ENCODE results near the gene TBC1D22A.

DNA sequence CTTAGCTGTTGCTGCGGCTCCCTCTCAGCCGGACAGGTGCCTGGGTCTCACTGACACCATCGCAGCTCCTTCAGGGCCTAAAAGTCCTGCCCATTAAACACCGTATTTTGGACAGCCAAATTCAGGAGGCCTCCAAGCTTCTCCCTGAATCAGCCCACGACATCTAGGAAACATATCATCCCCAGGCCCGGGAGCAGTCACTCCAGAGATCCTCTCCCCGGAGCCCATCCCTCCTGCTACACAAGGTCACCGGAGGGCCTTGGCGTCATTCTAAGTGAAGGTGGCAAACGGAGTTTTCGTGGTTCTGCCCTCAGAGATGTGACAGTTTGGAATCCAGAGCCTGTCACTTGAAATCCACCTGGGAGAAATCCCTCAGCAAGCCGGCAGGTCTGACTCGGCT lies 232.5 kb downstream of the TBC1D22A start:
- TF ChIP-seq, protein P1, sequence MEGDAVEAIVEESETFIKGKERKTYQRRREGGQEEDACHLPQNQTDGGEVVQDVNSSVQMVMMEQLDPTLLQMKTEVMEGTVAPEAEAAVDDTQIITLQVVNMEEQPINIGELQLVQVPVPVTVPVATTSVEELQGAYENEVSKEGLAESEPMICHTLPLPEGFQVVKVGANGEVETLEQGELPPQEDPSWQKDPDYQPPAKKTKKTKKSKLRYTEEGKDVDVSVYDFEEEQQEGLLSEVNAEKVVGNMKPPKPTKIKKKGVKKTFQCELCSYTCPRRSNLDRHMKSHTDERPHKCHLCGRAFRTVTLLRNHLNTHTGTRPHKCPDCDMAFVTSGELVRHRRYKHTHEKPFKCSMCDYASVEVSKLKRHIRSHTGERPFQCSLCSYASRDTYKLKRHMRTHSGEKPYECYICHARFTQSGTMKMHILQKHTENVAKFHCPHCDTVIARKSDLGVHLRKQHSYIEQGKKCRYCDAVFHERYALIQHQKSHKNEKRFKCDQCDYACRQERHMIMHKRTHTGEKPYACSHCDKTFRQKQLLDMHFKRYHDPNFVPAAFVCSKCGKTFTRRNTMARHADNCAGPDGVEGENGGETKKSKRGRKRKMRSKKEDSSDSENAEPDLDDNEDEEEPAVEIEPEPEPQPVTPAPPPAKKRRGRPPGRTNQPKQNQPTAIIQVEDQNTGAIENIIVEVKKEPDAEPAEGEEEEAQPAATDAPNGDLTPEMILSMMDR (conservative IDR thresholded peaks at IDR 0.05; ENCODE audit: low read length): no peak
- TF ChIP-seq EZH2phosphoT487 (IDR thresholded peaks at IDR 0.05; ENCODE audit: borderline replicate concordance, low read depth, low read length): no peak

Data from OCI-LY7 (cell line).